Activated naive CD8-positive, alpha-beta T cell treated with anti-CD3 and anti-CD28 coated beads, Interleukin-2, amount 50 U/mL, for 16 hours (primary cell): Measurements from ENCODE around the gene SHQ1.

ENCODE experiments used
- DNase-seq: peaks from one replicate; pipeline ENCODE4 v3.0.0-alpha.2; 2020; ENCODE audit warnings: low read depth, low spot score

The SHQ1 gene

DNA sequence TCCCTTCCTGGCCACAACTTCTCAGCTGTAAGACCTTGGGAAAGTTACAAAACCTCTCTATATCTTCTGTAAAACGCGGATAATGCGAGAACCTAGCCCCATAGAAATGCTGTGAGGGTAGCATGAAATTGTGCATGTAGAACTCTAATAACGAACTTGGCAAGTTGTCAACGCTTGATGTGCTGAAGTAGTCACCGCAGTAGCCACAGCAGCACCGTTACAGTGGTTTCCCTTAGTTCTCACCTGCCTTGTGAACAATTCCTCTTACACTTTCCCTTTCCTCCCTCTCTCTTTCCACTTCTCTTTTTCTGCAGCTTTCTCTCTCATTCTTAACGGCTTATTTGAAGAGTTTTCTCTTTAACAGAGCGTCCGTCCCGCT lies 447 bp upstream of the SHQ1 start:
- no peak for DNase-seq

GRCh38 chr3:72847282-72847681 lies 963 bp downstream of the SHQ1 start:
- no peak for DNase-seq

DNA sequence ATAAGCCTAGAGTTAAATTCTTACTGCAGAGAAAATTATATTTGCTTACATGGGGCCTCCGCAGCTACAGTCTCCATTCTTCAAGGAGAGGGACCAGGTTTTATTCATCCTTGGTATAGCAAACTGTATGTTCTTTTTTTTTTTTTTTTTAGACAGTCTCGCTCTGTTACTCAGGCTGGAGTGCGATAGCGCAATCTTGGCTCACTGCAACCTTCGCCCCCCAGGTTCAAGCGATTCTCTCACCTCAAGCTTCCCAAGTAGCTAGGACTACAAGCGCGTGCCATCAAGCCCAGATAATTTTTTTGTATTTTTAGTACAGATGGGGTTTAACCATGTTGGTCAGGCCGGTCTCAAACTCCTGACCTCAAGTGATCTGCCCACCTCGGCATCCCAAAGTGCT lies 2.1 kb downstream of the SHQ1 start:
- no peak for DNase-seq

GRCh38 chr3:72844436-72844993 lies 3.7 kb downstream of the SHQ1 start:
- DNase-seq = no peak

- no peak for DNase-seq
Observed at GRCh38 chr3:72839057-72839456, 9.2 kb downstream of the SHQ1 start.

DNA sequence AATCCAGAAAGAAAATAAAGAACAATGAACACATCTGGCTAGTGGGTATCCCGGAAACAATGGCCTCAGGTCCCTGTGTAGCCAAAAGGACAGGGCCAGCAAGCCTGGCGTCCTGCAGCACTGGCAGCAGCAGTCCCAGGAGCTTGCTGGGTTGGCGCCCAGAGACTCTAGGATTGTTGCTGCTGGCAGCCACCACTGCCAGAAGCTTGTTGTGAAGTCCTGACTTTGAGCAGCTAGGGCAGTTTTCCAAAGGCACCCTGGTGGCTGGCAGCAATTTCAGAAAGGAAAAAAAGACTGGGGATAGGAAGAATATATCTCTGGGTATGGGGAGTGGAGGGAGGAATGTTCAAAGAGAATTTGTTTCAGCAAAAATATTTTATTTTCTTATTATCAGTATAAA lies 11.3 kb downstream of the SHQ1 start:
- no peak for DNase-seq

DNA sequence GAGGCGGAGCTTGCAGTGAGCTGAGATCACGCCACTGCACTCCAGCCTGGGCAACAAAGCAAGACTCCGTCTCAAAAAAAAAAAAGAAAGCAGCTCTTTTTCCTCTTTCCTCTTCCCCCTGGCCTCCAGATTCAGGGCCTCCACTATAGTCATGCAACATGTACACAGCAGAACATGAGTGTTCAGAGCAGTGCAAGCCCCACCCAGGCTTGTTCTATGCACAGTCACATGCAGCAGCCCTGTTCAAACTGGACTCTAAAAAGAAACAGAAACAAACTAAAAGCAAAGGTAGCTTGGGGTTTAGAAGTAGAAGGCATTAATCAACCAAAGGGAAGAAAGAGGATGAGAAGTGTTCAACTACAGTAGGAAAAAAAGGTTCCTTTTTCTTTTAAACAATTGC lies 11.8 kb downstream of the SHQ1 start:
- DNase-seq = no peak

DNA sequence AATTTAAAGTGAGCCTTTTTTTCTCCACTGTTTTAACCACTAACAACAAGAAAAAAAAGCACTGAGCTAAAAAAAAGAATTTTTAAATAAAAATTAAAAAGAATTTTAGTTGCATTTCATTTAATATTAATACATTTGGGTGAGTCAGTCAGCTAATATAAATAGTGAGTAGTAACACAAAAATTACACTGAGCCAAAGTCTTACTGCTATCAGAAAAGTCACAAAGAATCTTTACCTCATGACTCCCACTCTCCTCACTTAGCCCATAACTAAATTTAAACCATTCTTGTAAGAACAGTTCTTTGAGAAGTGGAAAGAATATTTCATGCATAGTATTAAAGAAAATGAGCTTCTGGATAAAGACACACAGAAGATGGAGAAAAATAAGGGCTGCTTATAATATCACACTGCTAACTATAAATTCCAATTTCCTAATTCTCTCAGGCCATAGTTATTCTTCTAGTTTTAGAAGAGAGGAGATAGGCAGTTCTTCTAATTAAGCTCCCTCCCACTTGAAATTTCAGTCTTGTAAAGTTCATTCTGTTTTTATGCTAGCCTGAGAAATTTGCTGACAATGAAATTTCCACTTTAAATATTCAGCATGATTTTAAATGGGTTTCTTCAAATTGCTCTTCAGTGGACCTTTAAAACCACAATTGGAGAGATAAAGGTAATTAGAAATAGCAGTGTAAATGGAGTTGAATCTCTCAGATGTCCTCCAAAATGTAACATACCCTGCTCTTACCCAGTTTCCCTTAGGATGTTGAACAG lies 17.6 kb downstream of the SHQ1 start:
- DNase-seq = no peak

DNA sequence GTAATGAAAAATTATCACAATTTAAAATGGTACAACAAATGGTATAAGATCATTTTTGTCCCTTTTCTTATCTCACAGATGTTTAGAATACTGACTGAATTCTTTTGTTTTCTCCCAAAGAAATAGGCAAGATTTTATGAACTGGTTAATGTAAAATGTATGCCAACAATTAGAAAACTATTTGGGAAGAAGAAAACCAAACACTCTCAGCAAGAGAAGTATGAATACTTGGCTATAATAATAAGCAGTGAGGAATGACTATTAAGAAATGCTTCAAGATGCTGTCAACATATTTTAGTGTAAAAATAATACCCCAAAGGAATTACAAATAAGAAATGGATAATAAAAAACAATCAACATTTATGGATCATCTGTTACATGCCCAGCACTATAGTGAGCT lies 18.5 kb downstream of the SHQ1 start:
- no peak for DNase-seq

DNA sequence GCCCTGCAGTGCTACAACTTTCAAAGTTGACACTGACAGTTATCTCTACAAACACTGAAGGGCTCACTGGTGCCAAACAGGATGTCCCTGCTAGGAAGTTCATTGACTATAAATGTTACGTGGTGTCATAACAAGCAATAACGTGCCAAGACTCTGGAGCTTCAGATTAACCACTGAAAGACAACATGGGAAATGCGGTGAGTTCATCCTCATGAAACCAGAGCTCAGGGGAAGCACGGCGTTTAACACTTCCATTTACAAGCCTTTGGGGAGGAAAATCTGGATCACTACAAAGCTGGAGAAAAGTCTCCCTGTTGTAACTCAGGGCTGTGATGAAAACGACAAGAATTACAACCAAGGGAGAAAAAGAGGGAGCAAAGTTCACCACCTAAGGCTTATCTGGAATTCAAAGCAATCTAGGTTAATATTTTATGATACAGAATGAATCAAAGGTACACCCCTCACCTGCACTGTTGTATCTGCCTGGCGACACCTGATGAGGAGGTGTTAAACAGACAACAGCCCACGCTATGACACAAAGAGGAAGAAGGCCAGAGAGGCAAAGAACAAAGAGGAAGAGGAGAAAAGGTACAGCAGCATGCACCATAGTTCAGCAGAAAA lies 27.0 kb downstream of the SHQ1 start:
- DNase-seq = no peak

DNA sequence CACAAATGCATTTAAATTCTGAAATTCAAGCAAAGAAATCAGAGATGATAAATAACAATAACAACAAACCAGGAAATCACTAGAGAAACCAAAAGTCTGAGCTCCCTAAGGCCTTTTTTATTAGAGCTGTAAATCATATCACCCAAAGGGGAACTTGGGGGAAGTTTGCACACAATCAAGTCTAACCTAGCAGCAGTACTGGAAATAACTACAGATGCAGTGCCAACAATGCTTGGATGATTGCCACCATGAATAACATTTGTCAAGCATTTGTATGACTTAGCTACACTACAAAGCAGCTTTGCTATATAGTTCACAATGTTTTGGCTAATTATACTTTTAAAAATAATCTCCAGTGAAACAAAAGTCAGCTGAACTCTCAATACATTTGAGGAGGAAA lies 27.8 kb downstream of the SHQ1 start:
- DNase-seq = no peak

- DNase-seq = no peak
Observed at GRCh38 chr3:72818905-72819304, 29.3 kb downstream of the SHQ1 start.

DNA sequence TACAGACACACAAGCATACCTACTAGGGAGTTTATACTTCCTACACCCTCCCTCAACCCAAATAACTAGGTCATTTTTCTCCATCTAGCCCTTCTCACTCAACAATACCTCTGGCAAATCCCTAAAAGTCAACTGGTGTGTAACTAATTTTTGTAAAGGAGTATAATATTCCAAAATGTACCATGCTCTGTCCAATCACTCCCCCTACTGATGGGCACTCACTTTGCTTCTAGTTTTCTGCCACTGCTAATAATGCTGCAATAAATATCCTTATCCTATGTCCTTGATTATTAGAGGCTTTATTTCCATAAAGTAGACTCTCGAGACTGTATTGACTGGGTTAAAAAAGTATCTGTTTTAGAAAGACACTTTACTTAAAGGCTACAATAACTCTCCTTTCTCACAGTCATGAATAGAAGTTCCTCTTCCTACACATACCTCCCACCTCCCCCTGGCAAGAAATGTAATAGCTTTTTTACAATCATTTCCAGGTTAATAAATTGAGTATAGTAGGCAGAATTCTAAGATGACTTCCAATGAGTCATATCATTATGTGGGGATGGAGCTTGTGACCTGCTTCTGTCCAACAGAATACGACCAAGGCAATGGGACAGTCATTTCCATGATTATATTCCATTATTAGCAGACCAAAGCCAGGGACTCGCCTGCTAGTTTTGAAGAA lies 30.0 kb downstream of the SHQ1 start:
- DNase-seq = no peak

GRCh38 chr3:72816862-72817355 lies 31.3 kb downstream of the SHQ1 start:
- DNase-seq = no peak

DNA sequence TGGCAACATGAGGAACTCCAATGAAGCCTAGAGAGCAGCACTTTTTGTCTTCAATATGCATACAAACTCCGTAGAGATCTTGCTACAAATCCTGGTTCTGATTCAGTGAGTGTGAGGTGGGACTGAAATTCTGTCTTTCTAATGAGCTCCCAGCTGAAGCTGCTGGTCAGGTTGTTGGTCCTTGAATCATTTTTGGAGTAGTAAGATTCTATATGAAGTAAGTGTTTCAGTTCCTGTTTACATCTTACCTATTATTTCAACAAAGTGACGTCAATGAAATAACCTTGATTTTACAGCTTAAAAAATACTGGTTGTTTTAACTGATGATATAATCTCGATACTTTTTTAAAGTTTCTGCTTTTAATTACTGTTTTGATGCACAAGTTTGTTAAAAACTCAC lies 33.9 kb downstream of the SHQ1 start:
- DNase-seq = no peak

DNA sequence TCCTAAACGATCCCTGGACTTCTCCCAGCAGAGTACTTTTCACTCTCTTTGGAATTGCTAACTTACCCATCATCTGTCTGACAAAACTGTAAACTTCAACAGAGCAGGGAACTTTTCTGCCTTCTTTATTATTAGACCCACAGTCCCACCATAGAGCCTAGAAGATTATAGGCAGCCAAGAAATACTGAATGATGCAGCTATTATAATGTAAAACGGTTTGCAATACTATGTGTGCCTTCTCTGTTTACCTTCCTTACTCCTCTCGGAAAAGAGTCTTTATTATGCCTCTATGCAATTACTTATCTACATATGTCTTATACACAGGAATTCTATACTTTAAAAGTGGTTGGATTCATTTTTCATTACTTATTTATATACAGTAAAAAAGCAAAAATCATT lies 36.0 kb downstream of the SHQ1 start:
- DNase-seq = no peak

GRCh38 chr3:72811571-72811970 lies 36.7 kb downstream of the SHQ1 start:
- no peak for DNase-seq

DNA sequence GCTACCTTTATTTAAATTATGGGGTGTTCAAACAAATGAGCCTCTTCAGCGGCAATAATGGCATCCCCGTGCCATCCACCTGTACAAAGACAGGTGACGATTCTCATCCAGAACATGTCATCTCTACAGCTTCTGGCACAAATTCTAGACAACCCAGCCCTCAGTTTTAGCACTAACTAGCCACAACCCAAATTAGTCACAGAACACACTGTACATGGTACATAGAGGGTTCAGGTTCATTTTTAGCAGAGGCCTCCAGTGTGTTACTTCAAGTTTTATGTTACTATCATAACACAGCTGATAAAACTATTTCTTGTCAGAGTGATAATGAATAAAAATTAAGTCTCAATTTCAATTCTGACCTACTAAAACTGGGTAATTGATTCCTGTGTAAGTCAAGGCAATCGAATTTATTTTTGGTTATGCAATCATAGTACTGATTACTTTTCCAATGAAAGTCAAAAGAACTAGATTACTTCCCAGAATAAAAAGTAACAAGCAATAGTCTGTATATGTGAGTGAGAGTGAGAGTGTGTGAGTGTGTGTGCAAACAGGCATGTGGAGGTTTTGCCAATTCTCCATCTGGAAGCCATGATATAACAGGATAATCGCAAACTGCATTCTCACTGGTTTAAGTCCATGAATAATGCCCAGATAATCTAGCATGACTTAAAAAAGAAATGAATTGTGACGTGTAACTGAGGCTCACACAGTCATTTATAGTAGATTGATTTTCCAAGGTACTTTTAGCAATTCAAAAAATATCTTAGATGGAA lies 37.4 kb downstream of the SHQ1 start:
- no peak for DNase-seq

- DNase-seq = no peak
Observed at GRCh38 chr3:72810063-72810462, 38.2 kb downstream of the SHQ1 start.

DNA sequence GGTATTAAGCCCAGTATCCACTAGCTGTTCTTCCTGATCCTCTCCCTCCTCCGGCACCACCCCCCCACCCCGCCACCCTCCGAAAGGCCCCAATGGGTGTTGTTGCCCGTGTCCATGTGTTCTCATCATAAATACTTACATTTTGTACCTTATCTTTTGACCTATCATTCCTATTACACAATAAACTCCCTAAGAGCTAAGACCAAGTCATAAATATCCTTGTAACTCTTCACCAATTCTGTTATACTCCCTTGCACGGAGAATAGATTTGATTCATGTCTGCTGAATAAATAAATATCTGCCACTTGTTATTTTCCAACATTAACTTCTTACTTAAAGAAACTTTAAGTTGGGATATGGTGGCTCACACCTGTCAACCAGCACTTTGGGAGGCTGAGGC lies 43.9 kb downstream of the SHQ1 start:
- no peak for DNase-seq

- no peak for DNase-seq
Observed at GRCh38 chr3:72803573-72803972, 44.7 kb downstream of the SHQ1 start.

- DNase-seq = no peak
Observed at GRCh38 chr3:72802001-72802400, 46.2 kb downstream of the SHQ1 start.
